Suprapubic skin (tissue), 4 donors: ENCODE measurements around the gene XPOT. TPM values are rescaled to one million over a fixed set of nuclear protein-coding genes. Genes with fewer than 3 reads are reported as not detected.

ENCODE experiments used
- DNase-seq, 2 donors: peaks; one replicate each; pipeline ENCODE4 v3.0.0-alpha.2; 2019; ENCODE audit warnings: low spot score in 2 of 2
- H3K27ac ChIP-seq: fragments of 200-600 bp; sonication (generic); one replicate; pipeline ENCODE4 v1.5.1; 2019
- H3K27me3 ChIP-seq: fragments of 200-600 bp; sonication (generic); one replicate; pipeline ENCODE4 v1.5.1; 2019
- H3K36me3 ChIP-seq: fragments of 200-600 bp; sonication (generic); one replicate; pipeline ENCODE4 v1.5.1; 2019
- H3K4me1 ChIP-seq: fragments of 200-600 bp; sonication (generic); one replicate; pipeline ENCODE4 v1.5.1; 2019
- H3K4me3 ChIP-seq: fragments of 200-600 bp; sonication (generic); one replicate; pipeline ENCODE4 v1.5.1; 2019; ENCODE audit warnings: mild to moderate bottlenecking
- H3K9me3 ChIP-seq: fragments of 200-600 bp; sonication (generic); one replicate; pipeline ENCODE4 v1.5.1; 2019
- EP300 ChIP-seq: sonication (generic); formaldehyde crosslinking; IDR thresholded peaks from one replicate; pipeline ENCODE4 v1.6.1; 2017; ENCODE audit warnings: antibody characterized with exemption
- POLR2A ChIP-seq, 2 donors: fragments of 450-650 bp; IDR thresholded peaks; one replicate each; pipeline ENCODE4 v1.6.1; 2017; ENCODE audit warnings: antibody characterized with exemption in 2 of 2, mild to moderate bottlenecking in 2 of 2, moderate library complexity in 2 of 2
- POLR2AphosphoS5 ChIP-seq, 3 donors: sonication (generic); formaldehyde crosslinking; IDR thresholded peaks; one replicate each; pipeline ENCODE4 v1.6.1; 2017; ENCODE audit warnings: antibody characterized with exemption in 3 of 3
- WGBS: methylation state at CpG from one replicate; pipeline ENCODE4 v1.1.5; 2018; 5-methylcytosine and 5-hydroxymethylcytosine counted together
- total RNA-seq, 4 donors: library from RNA; depleted of rRNA; stranded (reverse); fragments of >200 nt; gene quantifications; one replicate each; pipeline ENCODE4 v1.1.0, GENCODE V29; 2016
- TF ChIP-seq, protein P1 (sequence below), 2 donors: fragments of 200-600 bp in 1 of 2; fragments of 450-650 bp in 1 of 2; sonication (generic) in 1 of 2; IDR thresholded peaks; one replicate each; pipeline ENCODE4 v1.5.1; 2016 to 2019; ENCODE audit warnings: antibody characterized with exemption in 2 of 2, mild to moderate bottlenecking in 1 of 2, moderate library complexity in 1 of 2

XPOT gene
- total RNA-seq, 4 donors from 2014 or later = 33.0 to 68.9 (median 41.2) TPM

DNA sequence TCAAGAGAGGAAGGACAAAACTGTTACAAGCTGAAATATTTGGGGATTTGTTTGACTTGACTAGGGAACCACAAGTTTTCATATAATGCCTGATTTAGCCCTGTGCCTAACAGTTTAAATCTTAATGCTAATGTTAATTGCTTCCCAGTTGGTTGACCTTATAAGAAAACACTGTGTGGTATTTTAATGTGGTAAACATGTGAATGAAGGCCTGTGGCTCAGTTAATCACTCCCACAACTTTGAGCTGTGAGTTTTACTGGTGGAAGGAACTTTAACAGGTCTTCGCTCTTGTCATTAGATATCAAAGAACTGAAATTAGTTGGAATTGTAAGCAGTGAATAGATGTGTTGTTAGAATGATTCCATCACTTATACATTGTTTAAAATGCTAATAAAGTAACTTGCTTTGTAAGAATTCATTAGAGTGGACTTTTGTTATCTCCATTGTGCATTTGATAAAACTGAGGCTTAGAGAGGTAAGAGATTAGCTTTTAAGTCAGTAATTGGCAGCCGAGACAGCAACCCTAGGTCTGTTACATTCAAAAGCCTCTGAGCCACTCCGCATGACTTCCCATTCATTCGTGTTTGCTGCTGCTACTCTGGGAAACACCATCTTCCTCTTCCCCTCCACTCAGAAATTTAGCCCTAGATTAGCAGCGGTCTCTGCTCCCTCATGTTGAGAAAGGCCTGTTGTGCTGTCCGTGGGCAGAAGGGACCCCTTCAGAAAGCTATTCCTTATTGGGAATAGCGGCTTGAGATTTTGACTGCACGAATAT is 46.7 kb downstream of the XPOT start:
- DNase-seq = no peak
- Histone ChIP-seq H3K27ac (no peak overlapping the region), H3K4me1 (peaks cover 19% of the 10 kb centered on the region), H3K9me3 (no peaks in the 10 kb centered on the region), H3K4me3 (peak overlapping the region; percentile 84), H3K27me3 (no peaks in the 10 kb centered on the region), H3K36me3 (peaks cover 28% of the 10 kb centered on the region)
- WGBS = 27% methylated on average over 8 of the region's 8 CpGs
- TF ChIP-seq EP300 = no peak
- no peak for TF ChIP-seq POLR2AphosphoS5 (IDR thresholded peaks at IDR 0.05)
- TF ChIP-seq, protein P1, sequence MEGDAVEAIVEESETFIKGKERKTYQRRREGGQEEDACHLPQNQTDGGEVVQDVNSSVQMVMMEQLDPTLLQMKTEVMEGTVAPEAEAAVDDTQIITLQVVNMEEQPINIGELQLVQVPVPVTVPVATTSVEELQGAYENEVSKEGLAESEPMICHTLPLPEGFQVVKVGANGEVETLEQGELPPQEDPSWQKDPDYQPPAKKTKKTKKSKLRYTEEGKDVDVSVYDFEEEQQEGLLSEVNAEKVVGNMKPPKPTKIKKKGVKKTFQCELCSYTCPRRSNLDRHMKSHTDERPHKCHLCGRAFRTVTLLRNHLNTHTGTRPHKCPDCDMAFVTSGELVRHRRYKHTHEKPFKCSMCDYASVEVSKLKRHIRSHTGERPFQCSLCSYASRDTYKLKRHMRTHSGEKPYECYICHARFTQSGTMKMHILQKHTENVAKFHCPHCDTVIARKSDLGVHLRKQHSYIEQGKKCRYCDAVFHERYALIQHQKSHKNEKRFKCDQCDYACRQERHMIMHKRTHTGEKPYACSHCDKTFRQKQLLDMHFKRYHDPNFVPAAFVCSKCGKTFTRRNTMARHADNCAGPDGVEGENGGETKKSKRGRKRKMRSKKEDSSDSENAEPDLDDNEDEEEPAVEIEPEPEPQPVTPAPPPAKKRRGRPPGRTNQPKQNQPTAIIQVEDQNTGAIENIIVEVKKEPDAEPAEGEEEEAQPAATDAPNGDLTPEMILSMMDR (IDR thresholded peaks at IDR 0.05) = no peak
- TF ChIP-seq POLR2A (IDR thresholded peaks at IDR 0.05) = no peak

DNA sequence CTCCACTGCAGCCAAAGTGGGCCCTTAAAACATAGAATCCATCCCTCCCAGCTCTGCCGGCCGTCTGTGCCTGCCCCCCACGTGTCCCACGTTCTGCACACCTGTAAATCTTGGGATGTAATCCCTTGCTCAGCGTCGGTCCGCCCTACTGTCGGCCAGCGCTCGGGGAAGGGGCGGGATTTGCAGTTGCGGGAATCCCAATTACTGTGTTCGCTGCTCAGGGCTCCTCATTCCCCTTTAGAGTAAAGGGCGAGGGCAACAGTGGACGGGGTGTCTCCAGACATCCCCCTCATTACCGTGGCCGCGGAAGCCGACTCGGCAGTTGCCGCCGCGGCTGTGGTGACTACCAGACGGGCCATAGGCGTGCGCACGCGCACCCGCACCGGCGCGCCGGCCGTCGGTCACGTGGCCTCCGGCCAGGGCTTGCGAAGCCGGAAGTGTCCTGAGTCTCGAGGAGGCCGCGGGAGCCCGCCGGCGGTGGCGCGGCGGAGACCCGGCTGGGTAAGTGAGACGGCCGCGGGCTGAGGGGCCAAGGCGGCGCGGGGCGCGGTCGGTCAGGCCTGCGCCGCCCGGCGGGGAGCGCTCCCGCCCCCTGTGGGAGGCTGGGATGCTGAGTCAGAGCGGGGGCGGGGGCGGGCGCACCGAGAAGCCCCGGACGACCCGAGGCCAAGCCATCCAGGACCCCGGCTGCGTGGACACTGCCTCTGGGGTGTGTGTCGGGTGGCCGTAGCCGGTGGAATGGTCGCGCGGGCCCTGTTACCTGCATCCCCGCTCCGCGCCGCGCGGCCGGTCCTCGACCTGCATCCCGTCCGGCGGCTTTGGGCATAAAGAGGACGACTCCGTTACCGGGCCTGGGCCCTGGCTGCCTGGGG is 47.7 kb downstream of the XPOT start, which contains the start of gene TBK1:
Gene TBK1, plus strand, starts transcription at position 434 of the 872 bp plus-strand sequence. CDS start 3,751 bp downstream, outside the sequence.
- peaks cover 19% of the 10 kb centered on the region for H3K4me1 ChIP-seq
- TF ChIP-seq POLR2AphosphoS5 (IDR thresholded peaks at IDR 0.05) (no peak), POLR2A (IDR thresholded peaks at IDR 0.05) (peak in 1 of 2 donors; percentile 85)
- TF ChIP-seq, protein P1 (IDR thresholded peaks at IDR 0.05) = peak in 1 of 2 donors; percentile 17
- peak; percentile 91 to 92 for DNase-seq
- no peaks in the 10 kb centered on the region for H3K27me3 ChIP-seq
- H3K27ac ChIP-seq = peak within 1 kb of the TSS; percentile 97
- WGBS = 0% methylated on average over 43 of the region's 94 CpGs
- no peaks in the 10 kb centered on the region for H3K9me3 ChIP-seq
- peak within 1 kb of the TSS; percentile 84 for H3K4me3 ChIP-seq
- peaks cover 21% of the 10 kb centered on the region for H3K36me3 ChIP-seq

DNA sequence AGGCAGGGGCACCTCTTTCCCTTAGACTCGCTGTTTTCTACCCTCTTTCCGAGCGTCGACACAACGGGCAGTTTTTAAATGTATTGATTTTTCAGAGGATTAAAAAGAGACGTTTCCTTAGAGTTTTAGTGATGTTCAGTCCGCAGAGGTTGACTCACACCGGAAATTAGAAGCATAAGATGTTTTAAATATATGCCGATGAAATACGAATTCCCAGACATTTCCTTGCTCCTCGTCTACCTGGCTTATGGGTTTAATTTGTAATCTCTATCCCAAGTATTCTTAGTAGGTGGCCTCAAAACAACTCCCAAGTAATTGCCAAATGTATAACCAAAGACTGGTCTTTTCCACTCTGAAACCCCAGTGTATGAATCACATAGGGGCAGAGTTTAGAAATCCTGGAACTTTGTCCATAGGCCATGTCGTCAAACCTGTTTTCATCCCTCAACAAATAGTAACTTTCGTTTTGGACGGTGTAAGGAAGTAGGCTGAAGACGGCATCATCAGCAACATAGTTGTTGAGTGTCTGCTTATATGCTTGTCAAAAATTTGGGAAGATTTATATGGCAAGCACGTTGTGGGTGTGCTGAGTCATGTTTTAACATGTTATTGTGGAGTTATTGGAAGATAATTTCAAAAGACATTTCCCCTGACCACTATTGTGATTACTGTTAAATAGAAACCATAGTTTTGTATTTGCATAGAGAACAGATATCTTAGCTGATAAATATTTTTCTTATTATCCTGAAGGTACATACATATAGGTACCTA is 48.6 kb downstream of the XPOT start:
- Histone ChIP-seq H3K9me3 (no peaks in the 10 kb centered on the region), H3K27ac (peak overlapping the region; percentile 97), H3K4me3 (peak overlapping the region; percentile 84), H3K36me3 (peaks cover 12% of the 10 kb centered on the region), H3K27me3 (no peaks in the 10 kb centered on the region), H3K4me1 (peaks cover 19% of the 10 kb centered on the region)
- TF ChIP-seq, protein P1 (IDR thresholded peaks at IDR 0.05) = no peak
- TF ChIP-seq EP300 (no peak), POLR2AphosphoS5 (IDR thresholded peaks at IDR 0.05) (no peak), POLR2A (IDR thresholded peaks at IDR 0.05) (no peak)
- no peak for DNase-seq
- WGBS = under 1% methylated on average over 16 of the region's 16 CpGs

DNA sequence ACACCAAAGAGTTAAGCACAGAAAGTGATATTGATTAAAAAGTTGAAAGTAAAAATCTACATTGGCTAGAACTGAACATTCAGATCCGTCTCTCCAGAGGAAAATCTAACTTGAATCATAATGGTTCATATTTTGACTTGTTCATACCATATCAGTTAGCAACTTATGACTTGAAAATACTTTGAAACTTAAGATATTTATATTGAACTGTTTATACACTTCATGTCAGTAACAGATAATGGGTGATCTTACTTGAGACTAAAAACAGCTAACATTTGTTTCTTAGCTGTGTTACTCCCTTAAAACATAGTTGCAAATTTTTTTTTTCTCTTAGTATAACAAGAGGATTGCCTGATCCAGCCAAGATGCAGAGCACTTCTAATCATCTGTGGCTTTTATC is 51.3 kb downstream of the XPOT start:
- TF ChIP-seq, protein P1 (IDR thresholded peaks at IDR 0.05) = no peak
- no peak for TF ChIP-seq EP300
- TF ChIP-seq POLR2A (IDR thresholded peaks at IDR 0.05) = no peak
- no peak for TF ChIP-seq POLR2AphosphoS5 (IDR thresholded peaks at IDR 0.05)
- H3K4me1 ChIP-seq = peaks cover 33% of the 10 kb centered on the region
- no peaks in the 10 kb centered on the region for H3K9me3 ChIP-seq
- 84% methylated on average over 1 of the region's 1 CpG for WGBS
- no peaks in the 10 kb centered on the region for H3K27me3 ChIP-seq
- H3K36me3 ChIP-seq = peaks cover 2% of the 10 kb centered on the region
- H3K4me3 ChIP-seq = no peak overlapping the region
- no peak overlapping the region for H3K27ac ChIP-seq
- no peak for DNase-seq
